ENCODE measurements around the gene USP47.

DNA sequence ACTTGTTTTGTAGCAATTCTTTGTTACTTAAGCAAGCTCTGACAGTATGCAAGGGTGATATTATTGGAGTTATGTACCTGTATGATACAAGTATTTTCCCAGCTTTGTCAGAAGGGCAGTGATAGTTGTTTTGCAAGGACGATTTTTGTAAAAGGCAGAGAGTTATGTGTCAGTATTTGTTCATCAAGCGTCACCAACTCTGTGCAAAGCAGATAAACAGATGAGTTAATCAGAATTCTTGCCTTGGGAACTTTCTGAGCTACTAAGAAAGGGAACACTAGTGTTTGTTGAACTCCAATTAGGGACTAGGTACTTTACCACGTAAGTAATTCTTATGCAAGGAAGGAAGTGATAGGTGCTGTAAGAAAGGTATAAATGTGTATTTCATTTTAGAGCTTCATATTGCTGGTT lies 1.4 kb downstream of the USP47 start:
- TF ChIP-seq, protein P1, sequence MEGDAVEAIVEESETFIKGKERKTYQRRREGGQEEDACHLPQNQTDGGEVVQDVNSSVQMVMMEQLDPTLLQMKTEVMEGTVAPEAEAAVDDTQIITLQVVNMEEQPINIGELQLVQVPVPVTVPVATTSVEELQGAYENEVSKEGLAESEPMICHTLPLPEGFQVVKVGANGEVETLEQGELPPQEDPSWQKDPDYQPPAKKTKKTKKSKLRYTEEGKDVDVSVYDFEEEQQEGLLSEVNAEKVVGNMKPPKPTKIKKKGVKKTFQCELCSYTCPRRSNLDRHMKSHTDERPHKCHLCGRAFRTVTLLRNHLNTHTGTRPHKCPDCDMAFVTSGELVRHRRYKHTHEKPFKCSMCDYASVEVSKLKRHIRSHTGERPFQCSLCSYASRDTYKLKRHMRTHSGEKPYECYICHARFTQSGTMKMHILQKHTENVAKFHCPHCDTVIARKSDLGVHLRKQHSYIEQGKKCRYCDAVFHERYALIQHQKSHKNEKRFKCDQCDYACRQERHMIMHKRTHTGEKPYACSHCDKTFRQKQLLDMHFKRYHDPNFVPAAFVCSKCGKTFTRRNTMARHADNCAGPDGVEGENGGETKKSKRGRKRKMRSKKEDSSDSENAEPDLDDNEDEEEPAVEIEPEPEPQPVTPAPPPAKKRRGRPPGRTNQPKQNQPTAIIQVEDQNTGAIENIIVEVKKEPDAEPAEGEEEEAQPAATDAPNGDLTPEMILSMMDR (IDR thresholded peaks at IDR 0.05 in 8 of 11, conservative IDR thresholded peaks at IDR 0.05 in 3 of 11): no peak
- TF ChIP-seq POLR2AphosphoS5 (IDR thresholded peaks at IDR 0.05) (no peak), POLR2A (IDR thresholded peaks at IDR 0.05) (no peak)

Data from spleen (tissue), 7 donors.